Fibroblast of skin of left biceps (primary cell): Measurements from ENCODE around the gene NKIRAS2.

Source experiments
- DNase-seq, 2 experiments: peaks; one replicate each; pipeline ENCODE4 v3.0.0-alpha.2; 2013; ENCODE audit warnings: low read depth in 2 of 2

The NKIRAS2 gene

GRCh38 chr17:42026857-42027589 is 7.1 kb downstream of the NKIRAS2 start:
- no peak for DNase-seq

GRCh38 chr17:42027590-42027889 is 7.7 kb downstream of the NKIRAS2 start:
- DNase-seq, result no peak

DNA sequence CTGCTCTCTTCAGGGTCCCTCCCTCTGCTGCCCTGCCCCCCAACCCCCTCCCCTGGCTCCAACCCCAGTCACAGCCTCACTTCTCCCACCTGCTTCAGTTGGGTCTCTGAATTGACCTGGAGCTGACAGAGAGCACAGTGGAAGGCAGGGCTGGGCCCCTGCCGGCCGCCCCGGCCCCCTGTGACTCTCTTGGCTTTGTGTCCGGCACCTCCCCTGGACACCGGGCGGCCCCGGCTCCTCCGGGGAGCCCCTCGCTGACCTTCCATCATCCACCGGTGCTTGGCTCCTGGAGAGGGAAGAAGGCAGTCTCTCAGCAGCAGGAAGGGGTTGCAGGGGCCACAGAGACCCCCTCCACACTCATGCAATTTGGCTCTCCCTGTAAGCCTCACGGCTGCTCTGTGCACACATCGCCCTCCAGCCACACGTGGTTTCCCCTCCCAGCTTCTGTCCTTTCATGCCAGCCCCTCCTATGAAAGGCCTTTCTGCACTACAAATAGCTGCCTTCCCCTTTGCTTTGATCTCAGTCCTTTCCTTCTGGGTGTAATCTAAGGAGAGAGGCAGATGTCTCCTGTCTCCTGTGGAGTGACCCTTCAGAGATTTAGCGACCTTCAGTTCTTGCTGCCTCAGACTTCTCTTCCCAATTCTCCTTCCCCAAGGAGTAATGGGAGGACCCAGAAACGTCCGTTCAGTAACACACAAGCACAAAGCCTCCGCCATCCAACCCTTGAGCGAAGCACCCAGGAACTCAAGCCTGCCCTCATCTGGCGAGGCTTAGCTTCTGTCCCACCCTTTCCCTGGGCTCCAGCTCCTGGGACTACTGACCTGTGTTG is 8.3 kb downstream of the NKIRAS2 start:
- no peak for DNase-seq

GRCh38 chr17:42028791-42029127 is 8.9 kb downstream of the NKIRAS2 start:
- DNase-seq, result no peak

GRCh38 chr17:42031584-42031983 is 11.7 kb downstream of the NKIRAS2 start:
- DNase-seq, result no peak

DNA sequence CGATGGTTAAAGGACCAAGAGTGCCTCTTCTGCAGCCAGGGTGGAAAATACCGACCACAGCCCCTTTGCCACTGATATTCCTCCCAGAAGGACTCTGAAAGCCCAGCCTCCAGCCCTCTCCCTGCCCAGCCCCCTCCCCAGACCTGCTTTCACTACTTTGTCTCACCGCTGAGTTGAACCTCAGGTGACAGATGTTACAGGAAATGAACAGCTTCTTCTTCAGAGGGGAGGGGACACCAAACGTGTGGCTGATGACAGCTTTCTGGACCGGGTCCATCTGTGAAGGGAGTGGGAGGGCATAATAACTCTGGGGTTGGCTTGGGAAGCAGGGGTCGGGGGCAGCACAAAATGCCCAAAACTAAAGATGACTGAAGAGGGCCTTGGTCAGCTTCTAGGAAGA is 14.2 kb downstream of the NKIRAS2 start:
- no peak for DNase-seq

DNA sequence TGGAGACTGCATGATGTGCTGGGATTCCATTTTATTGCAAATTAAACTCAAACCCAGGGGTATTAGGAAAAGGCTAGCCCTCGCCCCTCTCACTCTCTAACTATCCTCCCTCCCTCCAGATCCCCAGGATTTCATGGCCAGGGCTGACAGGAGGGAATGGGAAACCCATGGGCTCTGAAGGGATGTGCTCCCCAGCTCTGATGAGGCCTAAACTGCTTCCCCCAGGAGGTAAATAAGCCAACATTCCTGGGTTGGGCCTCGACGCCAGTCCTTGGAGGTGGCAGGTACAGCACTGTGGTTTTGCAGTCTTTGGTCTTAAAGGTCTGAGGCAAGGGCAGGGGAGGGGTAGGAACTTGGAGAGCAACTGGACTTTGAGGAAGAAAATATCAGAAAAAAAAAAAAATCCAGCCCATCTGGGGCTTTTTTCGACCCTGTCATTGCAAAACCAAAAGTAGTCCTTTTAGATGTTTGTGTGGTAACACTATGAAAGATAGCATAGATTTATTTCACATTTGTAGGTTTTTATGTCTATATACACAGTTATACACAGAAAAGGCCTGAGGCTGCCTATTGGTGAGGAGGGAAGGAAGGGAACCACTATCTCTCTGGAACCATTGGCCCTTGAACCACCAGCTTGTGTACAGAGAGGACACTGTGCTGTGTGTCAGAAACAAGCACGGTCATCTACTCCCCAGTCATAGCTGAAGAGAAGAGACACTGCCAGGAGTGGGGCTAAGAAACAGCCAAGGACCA is 18.5 kb downstream of the NKIRAS2 start:
- DNase-seq, result no peak

DNA sequence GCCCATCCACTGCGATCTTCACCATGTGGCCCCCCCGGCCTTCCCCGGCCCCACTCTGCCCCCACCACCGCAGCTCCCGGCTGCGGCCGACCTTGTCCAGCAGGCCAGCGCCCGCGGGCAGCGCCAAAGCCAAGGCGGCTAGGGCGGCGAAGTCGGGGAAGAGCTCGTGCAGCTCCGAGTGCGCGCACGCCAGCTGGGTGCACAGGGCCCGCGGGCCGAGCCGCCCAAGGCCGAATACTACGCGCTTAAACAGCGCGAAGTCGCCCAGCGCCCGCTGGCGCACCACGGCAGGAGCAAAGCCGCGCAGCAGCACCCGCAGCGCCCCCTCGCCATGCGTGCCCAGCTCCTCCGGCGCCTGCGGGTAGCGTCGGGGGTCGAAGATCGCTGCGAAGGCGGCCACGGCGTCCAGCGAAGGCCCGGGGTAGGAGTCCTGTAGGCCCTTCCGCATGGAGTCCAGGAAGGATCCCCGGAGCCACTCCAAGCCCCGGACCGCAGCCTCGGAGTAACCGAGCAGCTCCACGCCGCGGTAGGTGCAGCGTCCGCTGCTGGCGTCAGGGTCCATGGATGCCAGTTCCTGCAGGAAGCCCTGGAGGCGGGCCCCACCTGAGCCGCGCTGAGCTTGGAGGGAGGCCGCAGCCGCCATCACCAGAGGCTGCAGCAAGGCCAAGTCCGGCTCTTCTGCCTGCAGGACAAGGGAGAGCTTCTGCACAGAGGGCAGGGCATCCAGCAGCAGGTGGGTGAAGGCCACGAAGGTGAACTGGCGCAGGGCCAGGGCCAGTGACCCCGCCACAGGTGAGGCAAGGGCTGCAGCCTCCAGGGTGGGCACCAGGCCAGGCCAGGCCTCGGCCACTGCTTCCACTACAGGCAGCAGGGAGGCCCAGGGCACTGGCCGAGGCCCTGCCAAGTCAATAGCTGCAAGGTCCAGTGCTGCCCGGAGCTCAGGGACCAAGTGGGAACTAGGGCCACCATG is 20.2 kb downstream of the NKIRAS2 start:
- no peak for DNase-seq

DNA sequence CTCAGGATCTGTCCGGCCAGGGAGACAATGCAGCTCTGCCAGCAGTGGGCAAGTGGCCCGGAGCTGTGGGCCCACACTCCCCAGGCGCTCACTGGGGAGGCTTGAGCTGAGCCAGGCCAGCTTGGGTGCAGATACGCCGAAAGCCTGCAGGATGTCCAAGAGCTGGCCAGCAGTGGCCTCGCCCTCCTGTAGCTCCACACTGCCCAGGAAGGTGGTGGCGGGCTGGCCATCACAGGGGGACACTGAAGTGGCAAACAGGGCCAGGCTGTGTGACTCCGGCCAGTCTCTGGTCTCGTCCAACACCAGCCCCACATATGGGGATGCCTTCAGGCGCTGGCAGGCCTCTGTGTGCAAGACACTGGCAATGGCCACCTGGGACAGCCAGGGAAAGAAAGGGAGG is 20.9 kb downstream of the NKIRAS2 start:
- DNase-seq, result no peak

DNA sequence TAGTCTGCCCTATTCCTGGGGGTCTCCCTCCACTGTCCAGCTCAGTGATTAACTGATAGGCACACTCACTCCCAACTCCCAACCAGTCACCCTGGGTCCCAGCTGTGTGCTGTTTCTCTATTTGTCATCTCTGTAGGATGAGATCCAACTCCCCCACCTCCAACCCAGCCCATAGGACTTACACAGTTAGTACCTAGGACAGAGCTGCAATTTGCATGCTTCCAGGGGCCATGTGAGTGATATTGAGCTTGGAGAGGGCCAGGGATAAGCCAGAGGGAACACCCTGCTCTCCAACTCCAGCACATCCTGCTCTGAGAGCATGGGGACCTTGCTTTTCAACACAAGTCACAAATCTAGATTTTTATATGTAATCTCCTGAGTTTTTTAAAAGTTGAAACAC is 21.7 kb downstream of the NKIRAS2 start:
- no peak for DNase-seq

DNA sequence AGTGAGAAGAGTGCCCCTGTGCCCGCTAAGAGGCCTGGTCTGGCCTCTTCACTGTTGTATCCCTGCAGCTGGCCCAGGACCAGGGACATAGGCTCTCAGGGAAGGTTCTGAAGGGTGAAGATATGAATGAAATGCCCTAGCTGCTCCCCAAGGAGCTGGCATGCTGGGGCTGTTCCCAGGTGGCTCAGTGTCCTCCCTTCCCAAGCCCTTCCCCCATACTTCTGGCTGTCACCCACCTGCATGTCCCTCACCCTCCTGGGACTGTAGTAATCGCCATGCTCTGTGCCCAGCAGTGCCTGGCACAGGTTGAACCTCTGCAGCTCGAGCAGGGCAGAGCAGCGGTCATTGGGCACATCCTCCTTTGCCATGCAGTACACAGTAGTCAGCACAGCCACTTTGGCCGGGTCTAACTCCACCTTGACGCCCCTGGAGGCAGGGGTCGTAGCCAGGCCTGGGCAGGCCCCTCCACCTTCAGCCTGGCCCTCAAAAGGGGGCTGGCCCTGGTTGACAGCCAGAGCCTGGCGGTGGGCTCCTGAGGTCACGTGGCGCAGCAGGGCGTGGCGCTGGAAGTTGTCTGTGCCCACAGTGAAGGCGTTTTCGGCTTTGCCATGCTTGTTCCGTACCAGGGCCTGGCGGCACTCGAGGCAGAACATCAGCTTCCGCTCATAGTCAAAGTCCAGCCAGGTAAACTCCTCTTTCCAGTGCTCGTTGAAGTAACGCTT is 22.9 kb downstream of the NKIRAS2 start:
- no peak for DNase-seq

DNA sequence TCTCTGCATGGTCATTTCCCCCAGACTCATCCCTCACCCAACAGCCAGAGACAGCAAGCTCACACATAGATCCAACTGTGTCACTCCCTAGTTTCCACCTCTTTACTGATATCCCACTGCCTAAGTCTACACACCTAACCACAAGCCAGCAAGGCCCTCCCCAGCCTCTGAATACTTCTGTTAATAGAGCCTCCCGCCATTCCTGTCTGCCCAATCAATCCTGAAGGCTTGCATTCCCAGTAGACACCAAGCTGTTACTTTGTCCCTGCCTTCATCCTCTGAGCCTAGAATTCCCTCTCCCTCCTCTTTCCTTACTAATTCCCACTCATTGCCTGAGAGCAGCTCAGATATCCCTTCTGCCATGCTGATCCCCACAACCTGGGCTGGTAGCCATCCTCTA is 25.8 kb downstream of the NKIRAS2 start:
- DNase-seq, result no peak

DNA sequence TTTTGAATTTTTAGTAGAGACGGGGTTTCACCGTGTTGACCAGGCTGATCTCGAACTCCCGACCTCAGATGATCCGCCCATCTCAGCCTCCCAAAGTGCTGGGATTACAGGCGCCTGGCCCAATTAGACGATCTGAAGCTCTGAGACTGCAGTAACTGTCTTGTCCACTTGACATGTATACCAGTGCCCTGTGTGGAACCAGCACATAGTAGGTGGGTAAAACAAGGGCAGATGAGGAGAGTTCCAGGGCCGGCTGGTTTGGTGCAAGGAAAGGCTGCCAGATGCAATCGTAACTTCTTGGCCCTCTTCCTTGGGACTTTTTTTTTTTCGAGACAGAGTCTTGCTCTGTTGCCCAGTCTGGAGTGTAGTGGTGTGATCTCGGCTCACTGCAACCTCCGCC is 27.5 kb downstream of the NKIRAS2 start:
- DNase-seq, result no peak

- DNase-seq, result no peak
Measured at GRCh38 chr17:42049834-42050392, 30.0 kb downstream of the NKIRAS2 start.

GRCh38 chr17:42050393-42051012 is 30.6 kb downstream of the NKIRAS2 start, which contains the start of gene C17orf113:
TSS of gene C17orf113 (minus strand) at chr17:42050601. CDS start at chr17:42043376, 7,225 bp downstream.
- no peak for DNase-seq

- DNase-seq, result no peak
Measured at GRCh38 chr17:42051013-42051400, 31.1 kb downstream of the NKIRAS2 start.

- DNase-seq, result no peak
Measured at GRCh38 chr17:42051645-42052044, 31.8 kb downstream of the NKIRAS2 start.

- no peak for DNase-seq
Measured at GRCh38 chr17:42052346-42052877, 32.5 kb downstream of the NKIRAS2 start.

DNA sequence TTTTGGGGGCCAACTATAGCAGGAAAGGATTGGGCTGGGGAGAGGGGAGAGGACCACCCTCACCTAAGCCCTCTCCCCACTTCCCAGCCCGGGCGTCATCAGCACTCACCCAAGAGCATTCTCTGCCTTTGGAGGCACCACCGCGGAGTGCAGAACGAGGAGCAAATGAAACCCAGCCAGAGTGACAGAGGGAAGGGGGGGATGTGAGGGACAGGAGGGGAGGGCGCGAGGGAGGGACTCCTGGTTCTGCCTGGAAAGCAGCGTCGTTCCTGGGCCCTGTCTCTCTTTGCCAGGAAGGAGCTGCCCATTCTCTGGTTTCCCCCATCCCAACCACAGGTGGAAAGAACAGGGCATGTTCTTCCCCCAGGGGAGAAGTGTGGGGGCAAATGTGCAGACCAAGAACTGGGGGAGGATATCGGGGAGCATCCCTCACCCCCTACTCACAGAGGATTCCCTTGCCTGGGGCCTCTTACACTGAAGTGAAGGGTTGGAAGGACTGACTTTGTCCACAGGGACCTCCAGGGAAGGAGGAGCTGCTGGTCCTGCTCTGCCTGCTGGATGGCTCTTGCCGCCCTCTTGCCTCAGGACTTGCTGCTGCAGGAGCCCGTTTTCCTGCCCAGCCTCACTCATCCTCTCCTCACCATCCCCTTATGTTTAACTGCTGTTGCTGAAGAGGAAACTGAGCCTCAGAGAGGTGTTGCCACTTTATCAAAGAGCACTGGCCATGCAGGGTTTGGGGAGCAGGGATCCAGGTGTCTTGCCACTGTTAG is 34.0 kb downstream of the NKIRAS2 start:
- no peak for DNase-seq
